Liver (tissue), 9 donors: Measurements from ENCODE around the gene NXPH1. TPM values are rescaled to one million over a fixed set of nuclear protein-coding genes. Genes with fewer than 3 reads are reported as not detected.

Experiments
- DNase-seq: peaks from one replicate; pipeline ENCODE4 v3.0.0-alpha.2; 2017; ENCODE audit warnings: low spot score
- H3K27ac ChIP-seq, 2 donors: one replicate each; pipeline ENCODE4 v1.7.0; 2013; ENCODE audit warnings: inconsistent platforms in 2 of 2, low read length in 2 of 2, control low read depth in 1 of 2, low read depth in 1 of 2, mild to moderate bottlenecking in 1 of 2
- H3K27me3 ChIP-seq, 4 donors: one replicate each; pipeline versions ENCODE4 v1.6.1 to v1.7.0; 2013; ENCODE audit warnings: low read length in 3 of 4, inconsistent platforms in 1 of 4, mild to moderate bottlenecking in 1 of 4, moderate library complexity in 1 of 4; ENCODE audit not compliant: control insufficient read depth in 4 of 4, insufficient read depth in 4 of 4
- H3K36me3 ChIP-seq, 4 donors: one replicate each; pipeline versions ENCODE4 v1.6.1 to v1.7.0; 2013; ENCODE audit warnings: low read length in 3 of 4, mild to moderate bottlenecking in 3 of 4, low read depth in 1 of 4, moderate library complexity in 1 of 4; ENCODE audit not compliant: control insufficient read depth in 4 of 4, insufficient read depth in 3 of 4
- H3K4me1 ChIP-seq, 4 donors: one replicate each; pipeline versions ENCODE4 v1.6.1 to v1.7.0; 2013; ENCODE audit warnings: low read length in 3 of 4, mild to moderate bottlenecking in 3 of 4, moderate library complexity in 1 of 4; ENCODE audit not compliant: control insufficient read depth in 4 of 4, insufficient read depth in 4 of 4
- H3K4me3 ChIP-seq, 3 donors: one replicate each; pipeline versions ENCODE4 v1.6.1 to v1.7.0; 2013; ENCODE audit warnings: low read length in 3 of 3, control low read depth in 1 of 3, low read depth in 1 of 3, mild to moderate bottlenecking in 1 of 3
- H3K9ac ChIP-seq, 2 donors: one replicate each; pipeline ENCODE4 v1.7.0; 2013; ENCODE audit warnings: low read length in 2 of 2, mild to moderate bottlenecking in 2 of 2, moderate library complexity in 2 of 2, control low read depth in 1 of 2, low read depth in 1 of 2
- H3K9me3 ChIP-seq, 4 donors: one replicate each; pipeline versions ENCODE4 v1.6.1 to v1.7.0; 2013; ENCODE audit warnings: low read length in 3 of 4; ENCODE audit not compliant: control insufficient read depth in 4 of 4
- EGR1 ChIP-seq, 2 donors: IDR thresholded peaks; 2 replicates each; pipeline ENCODE4 v1.6.1; 2016 to 2018; ENCODE audit warnings: antibody characterized with exemption in 2 of 2, low read depth in 2 of 2
- FOXA1 ChIP-seq: IDR thresholded peaks from 2 replicates; pipeline ENCODE4 v1.6.1; 2016; ENCODE audit warnings: antibody characterized with exemption
- FOXA2 ChIP-seq: IDR thresholded peaks from 2 replicates; pipeline ENCODE4 v1.6.1; 2016; ENCODE audit warnings: antibody characterized with exemption
- GABPA ChIP-seq, 2 donors: IDR thresholded peaks in 1 of 2; conservative IDR thresholded peaks in 1 of 2; 2 replicates each; pipeline ENCODE4 v1.6.1; 2016; ENCODE audit warnings: antibody characterized with exemption in 2 of 2, mild to moderate bottlenecking in 1 of 2, moderate library complexity in 1 of 2
- HNF4A ChIP-seq, 2 donors: conservative IDR thresholded peaks; 2 replicates each; pipeline ENCODE4 v1.6.1; 2016; ENCODE audit warnings: antibody characterized with exemption in 2 of 2, mild to moderate bottlenecking in 2 of 2
- HNF4G ChIP-seq: IDR thresholded peaks from 2 replicates; pipeline ENCODE4 v1.6.1; 2016; ENCODE audit warnings: antibody characterized with exemption
- JUND ChIP-seq, 2 donors: IDR thresholded peaks; 2 replicates each; pipeline ENCODE4 v1.6.1; 2016; ENCODE audit warnings: antibody characterized with exemption in 2 of 2
- MAX ChIP-seq: IDR thresholded peaks from 2 replicates; pipeline ENCODE4 v1.6.1; 2016; ENCODE audit warnings: antibody characterized with exemption
- NR2F2 ChIP-seq: IDR thresholded peaks from 2 replicates; pipeline ENCODE4 v1.6.1; 2016; ENCODE audit warnings: antibody characterized with exemption
- RAD21 ChIP-seq, 2 donors: IDR thresholded peaks; 2 replicates each; pipeline ENCODE4 v1.6.1; 2016; ENCODE audit warnings: antibody characterized with exemption in 2 of 2, mild to moderate bottlenecking in 2 of 2
- RXRA ChIP-seq, 2 donors: IDR thresholded peaks; 2 replicates each; pipeline ENCODE4 v1.6.1; 2017 to 2018; ENCODE audit warnings: antibody characterized with exemption in 2 of 2, mild to moderate bottlenecking in 1 of 2
- SP1 ChIP-seq: IDR thresholded peaks from 2 replicates; pipeline ENCODE4 v1.6.1; 2018; ENCODE audit warnings: antibody characterized with exemption, mild to moderate bottlenecking
- TAF1 ChIP-seq: conservative IDR thresholded peaks from 2 replicates; pipeline ENCODE4 v1.6.1; 2016; ENCODE audit warnings: antibody characterized with exemption, mild to moderate bottlenecking
- YY1 ChIP-seq: IDR thresholded peaks from 2 replicates; pipeline ENCODE4 v1.6.1; 2016; ENCODE audit warnings: antibody characterized with exemption, mild to moderate bottlenecking
- ZBTB33 ChIP-seq: IDR thresholded peaks from 2 replicates; pipeline ENCODE4 v1.6.1; 2016; ENCODE audit warnings: antibody characterized with exemption
- WGBS: extraction: QIAGEN DNeasy Blood & Tissue Kit; methylation state at CpG from one replicate; pipeline ENCODE4 v1.1.7; 2013; 5-methylcytosine and 5-hydroxymethylcytosine counted together
- polyA plus RNA-seq, 2 donors: library from polyadenylated mRNA; stranded (reverse) in 1 of 2; unstranded in 1 of 2; fragments of 200-250 nt in 1 of 2; fragments of >200 nt in 1 of 2; fragmentation: Nextera tagmentation in 1 of 2; extraction: Ambion mirVana in 1 of 2; gene quantifications; one replicate each; pipeline versions ENCODE4 v1.2.1 to v1.2.3, GENCODE V29; 2013 to 2015
- total RNA-seq, 2 donors: library from RNA; depleted of rRNA; stranded (reverse); fragments of >200 nt; gene quantifications; one replicate each; pipeline ENCODE4 v1.2.3, GENCODE V29; 2014
- TF ChIP-seq, protein P1 (sequence below): fragments of 150-350 bp; IDR thresholded peaks from 2 replicates; pipeline ENCODE4 v1.5.1; 2017; ENCODE audit warnings: improper control_type of control experiment, low read depth, low read length; ENCODE audit not compliant: missing input control
- TF ChIP-seq, protein P2 (sequence below): IDR thresholded peaks from 2 replicates; pipeline ENCODE4 v1.6.1; 2016; ENCODE audit warnings: antibody characterized with exemption
- TF ChIP-seq, protein P3 (sequence below): IDR thresholded peaks from 2 replicates; pipeline ENCODE4 v1.6.1; 2016; ENCODE audit warnings: antibody characterized with exemption, mild to moderate bottlenecking
- donor health status: healthy.
- donor health status: healthy.
- donor health status: healthy.
- donor health status: healthy.
- donor health status: healthy.

Gene NXPH1
- total and polyA plus RNA-seq, 4 donors, result not detected

DNA sequence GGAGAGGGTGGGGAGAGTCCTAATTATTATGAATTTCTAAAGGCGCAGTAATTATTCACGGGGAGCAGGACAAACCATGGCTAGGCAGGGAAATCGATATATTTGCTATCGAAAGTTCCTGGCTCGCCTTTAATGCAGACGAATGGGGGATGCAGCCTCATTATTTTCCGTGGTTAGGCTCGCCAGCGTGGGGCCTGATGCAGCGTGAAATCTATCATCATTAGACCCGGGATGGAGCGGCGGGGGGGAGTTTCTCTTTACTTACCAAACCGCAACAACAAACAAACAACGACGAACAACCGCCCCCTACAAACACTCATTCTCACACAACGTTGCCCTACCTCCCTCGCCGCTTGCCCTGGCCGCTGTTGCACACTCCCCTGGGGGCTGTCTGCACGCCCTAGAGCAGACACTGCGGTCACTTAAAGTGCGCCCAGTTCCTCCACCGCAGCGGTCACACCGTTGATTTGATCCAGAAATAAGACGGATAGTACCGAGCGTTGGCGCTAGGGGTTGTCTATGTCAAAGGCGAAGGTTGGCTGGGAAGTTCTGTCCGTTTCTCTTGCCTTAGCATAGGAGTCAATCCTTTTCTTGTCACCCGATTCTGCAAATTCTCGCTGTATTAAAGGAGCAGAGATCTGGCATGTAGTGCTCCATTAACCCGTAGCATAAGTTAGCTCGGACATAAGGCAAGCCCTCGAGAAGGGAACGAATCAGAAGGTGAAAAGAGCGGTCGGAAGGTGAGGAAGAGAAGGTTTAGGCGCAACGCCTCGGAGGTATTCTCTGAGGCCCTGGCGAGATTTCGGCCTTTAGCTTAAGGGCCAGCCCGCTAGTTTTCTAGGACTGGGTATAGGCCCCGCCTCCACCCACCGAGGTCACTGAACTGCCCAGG is 10.4 kb downstream of the NXPH1 start:
- H3K27ac ChIP-seq, result no peak overlapping the region
- H3K9me3 ChIP-seq, result peaks cover 0 to 6% (median 3%) of the 10 kb centered on the region in 4 donors
- H3K9ac ChIP-seq, result no peak overlapping the region
- no peak for TF ChIP-seq RXRA (IDR thresholded peaks at IDR 0.05)
- TF ChIP-seq, protein P1, sequence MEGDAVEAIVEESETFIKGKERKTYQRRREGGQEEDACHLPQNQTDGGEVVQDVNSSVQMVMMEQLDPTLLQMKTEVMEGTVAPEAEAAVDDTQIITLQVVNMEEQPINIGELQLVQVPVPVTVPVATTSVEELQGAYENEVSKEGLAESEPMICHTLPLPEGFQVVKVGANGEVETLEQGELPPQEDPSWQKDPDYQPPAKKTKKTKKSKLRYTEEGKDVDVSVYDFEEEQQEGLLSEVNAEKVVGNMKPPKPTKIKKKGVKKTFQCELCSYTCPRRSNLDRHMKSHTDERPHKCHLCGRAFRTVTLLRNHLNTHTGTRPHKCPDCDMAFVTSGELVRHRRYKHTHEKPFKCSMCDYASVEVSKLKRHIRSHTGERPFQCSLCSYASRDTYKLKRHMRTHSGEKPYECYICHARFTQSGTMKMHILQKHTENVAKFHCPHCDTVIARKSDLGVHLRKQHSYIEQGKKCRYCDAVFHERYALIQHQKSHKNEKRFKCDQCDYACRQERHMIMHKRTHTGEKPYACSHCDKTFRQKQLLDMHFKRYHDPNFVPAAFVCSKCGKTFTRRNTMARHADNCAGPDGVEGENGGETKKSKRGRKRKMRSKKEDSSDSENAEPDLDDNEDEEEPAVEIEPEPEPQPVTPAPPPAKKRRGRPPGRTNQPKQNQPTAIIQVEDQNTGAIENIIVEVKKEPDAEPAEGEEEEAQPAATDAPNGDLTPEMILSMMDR, result peak; percentile 12
- 10% methylated on average over 49 of the region's 49 CpGs for WGBS
- no peak for DNase-seq
- H3K4me3 ChIP-seq, result peak overlapping the region in 2 of 3 donors; percentile 17 to 37
- H3K36me3 ChIP-seq, result no peaks in the 10 kb centered on the region
- peaks cover 6 to 16% (median 13%) of the 10 kb centered on the region in 4 donors for H3K4me1 ChIP-seq
- peaks cover 10 to 27% (median 14%) of the 10 kb centered on the region in 4 donors for H3K27me3 ChIP-seq

DNA sequence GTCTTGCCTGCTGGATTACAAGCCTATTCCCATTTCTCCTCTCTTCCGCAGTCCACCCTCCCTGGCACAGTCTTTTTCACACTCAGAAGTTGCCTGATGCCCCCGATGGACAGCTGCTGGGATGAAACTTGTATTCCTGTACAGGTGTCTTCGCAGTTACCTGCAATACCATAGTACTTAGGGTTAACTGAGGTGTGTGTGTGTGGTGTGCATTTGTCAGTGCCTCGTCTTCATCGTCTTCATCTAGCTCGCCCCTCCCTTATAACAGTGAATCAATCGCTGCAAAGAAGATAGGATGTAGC is 11.0 kb downstream of the NXPH1 start:
- no peak for TF ChIP-seq FOXA1
- no peak for TF ChIP-seq HNF4G
- TF ChIP-seq, protein P2, sequence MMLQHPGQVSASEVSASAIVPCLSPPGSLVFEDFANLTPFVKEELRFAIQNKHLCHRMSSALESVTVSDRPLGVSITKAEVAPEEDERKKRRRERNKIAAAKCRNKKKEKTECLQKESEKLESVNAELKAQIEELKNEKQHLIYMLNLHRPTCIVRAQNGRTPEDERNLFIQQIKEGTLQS, result no peak
- TF ChIP-seq, protein P1, result no peak
- TF ChIP-seq SP1, result no peak
- TF ChIP-seq NR2F2, result no peak
- TF ChIP-seq RXRA (IDR thresholded peaks at IDR 0.05), result no peak
- no peak for TF ChIP-seq HNF4A (conservative IDR thresholded peaks at IDR 0.05)
- no peak for TF ChIP-seq GABPA (IDR thresholded peaks at IDR 0.05 in 1 of 2, conservative IDR thresholded peaks at IDR 0.05 in 1 of 2)
- no peak for TF ChIP-seq MAX
- no peak for TF ChIP-seq RAD21 (IDR thresholded peaks at IDR 0.05)
- TF ChIP-seq EGR1 (IDR thresholded peaks at IDR 0.05; ENCODE audit: low read depth in 2 of 2), result no peak
- TF ChIP-seq ZBTB33, result no peak
- no peak for TF ChIP-seq JUND (IDR thresholded peaks at IDR 0.05)
- TF ChIP-seq FOXA2, result no peak
- no peak for TF ChIP-seq YY1
- TF ChIP-seq TAF1, result no peak
- TF ChIP-seq, protein P3, sequence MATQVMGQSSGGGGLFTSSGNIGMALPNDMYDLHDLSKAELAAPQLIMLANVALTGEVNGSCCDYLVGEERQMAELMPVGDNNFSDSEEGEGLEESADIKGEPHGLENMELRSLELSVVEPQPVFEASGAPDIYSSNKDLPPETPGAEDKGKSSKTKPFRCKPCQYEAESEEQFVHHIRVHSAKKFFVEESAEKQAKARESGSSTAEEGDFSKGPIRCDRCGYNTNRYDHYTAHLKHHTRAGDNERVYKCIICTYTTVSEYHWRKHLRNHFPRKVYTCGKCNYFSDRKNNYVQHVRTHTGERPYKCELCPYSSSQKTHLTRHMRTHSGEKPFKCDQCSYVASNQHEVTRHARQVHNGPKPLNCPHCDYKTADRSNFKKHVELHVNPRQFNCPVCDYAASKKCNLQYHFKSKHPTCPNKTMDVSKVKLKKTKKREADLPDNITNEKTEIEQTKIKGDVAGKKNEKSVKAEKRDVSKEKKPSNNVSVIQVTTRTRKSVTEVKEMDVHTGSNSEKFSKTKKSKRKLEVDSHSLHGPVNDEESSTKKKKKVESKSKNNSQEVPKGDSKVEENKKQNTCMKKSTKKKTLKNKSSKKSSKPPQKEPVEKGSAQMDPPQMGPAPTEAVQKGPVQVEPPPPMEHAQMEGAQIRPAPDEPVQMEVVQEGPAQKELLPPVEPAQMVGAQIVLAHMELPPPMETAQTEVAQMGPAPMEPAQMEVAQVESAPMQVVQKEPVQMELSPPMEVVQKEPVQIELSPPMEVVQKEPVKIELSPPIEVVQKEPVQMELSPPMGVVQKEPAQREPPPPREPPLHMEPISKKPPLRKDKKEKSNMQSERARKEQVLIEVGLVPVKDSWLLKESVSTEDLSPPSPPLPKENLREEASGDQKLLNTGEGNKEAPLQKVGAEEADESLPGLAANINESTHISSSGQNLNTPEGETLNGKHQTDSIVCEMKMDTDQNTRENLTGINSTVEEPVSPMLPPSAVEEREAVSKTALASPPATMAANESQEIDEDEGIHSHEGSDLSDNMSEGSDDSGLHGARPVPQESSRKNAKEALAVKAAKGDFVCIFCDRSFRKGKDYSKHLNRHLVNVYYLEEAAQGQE, result no peak
- Histone ChIP-seq H3K4me1 (peaks cover 6 to 16% (median 13%) of the 10 kb centered on the region in 4 donors), H3K4me3 (no peak overlapping the region), H3K36me3 (no peaks in the 10 kb centered on the region), H3K27ac (no peak overlapping the region), H3K9me3 (peaks cover 0 to 6% (median 3%) of the 10 kb centered on the region in 4 donors), H3K9ac (no peak overlapping the region), H3K27me3 (peaks cover 10 to 27% (median 14%) of the 10 kb centered on the region in 4 donors)
- WGBS, result 37% methylated on average over 7 of the region's 7 CpGs
- no peak for DNase-seq
